Measurements from ENCODE around the gene SURF6. TPM values are rescaled to one million over a fixed set of nuclear protein-coding genes. Genes with fewer than 3 reads are reported as not detected.

SURF6 gene
- polyA plus RNA-seq, 1 experiment = 8.4 TPM

GRCh38 chr9:133356391-133357091, 20.6 kb upstream of the SURF6 start, which contains the start of the genes SURF1 and SURF2:
Gene SURF1 (minus strand): TSS chr9:133356487. CDS start chr9:133356453, 34 bp downstream.
Gene SURF2 (plus strand): TSS chr9:133356550. CDS start chr9:133356593, 43 bp downstream.
- peak within 1 kb of the TSS; percentile 86 for H3K4me3 ChIP-seq (ENCODE audit: low read depth, low read length)
- DNase-seq (ENCODE audit: low read depth) = no peak
- H3K36me3 ChIP-seq (ENCODE audit: control insufficient read depth, insufficient read depth, low read length) = peaks cover 15% of the 10 kb centered on the region
- ChIA-PET CTCF (no interaction called here), POLR2A (no interaction called here)
- H3K27me3 ChIP-seq (ENCODE audit: control insufficient read depth, insufficient read depth, low read length) = no peaks in the 10 kb centered on the region
- 0 out of 2 replicates have a peak, but pooled peaks have one; percentile 7 for TF ChIP-seq CTCF (IDR thresholded peaks at IDR 0.05; ENCODE audit: insufficient read depth, low read depth, low read length)

- peak overlapping the region; percentile 86 for H3K4me3 ChIP-seq (ENCODE audit: low read depth, low read length)
- ChIA-PET POLR2A (no interaction called here), CTCF (interaction anchor here (1.2 kb wide), 1 partner anchor 131 kb away, joined by 4 read pairs; no protein-coding TSS in a partner anchor)
- TF ChIP-seq CTCF (IDR thresholded peaks at IDR 0.05; ENCODE audit: insufficient read depth, low read depth, low read length) = peak; percentile 16; the same call in 1 of the 2 replicates
- H3K36me3 ChIP-seq (ENCODE audit: control insufficient read depth, insufficient read depth, low read length) = peaks cover 14% of the 10 kb centered on the region
- DNase-seq (ENCODE audit: low read depth) = no peak
- H3K27me3 ChIP-seq (ENCODE audit: control insufficient read depth, insufficient read depth, low read length) = no peaks in the 10 kb centered on the region
These were observed 19.9 kb upstream of the SURF6 start for GRCh38 chr9:133355881-133356357.

GRCh38 chr9:133354766-133355165, 18.8 kb upstream of the SURF6 start:
- no peak overlapping the region for H3K4me3 ChIP-seq (ENCODE audit: low read depth, low read length)
- CTCF ChIA-PET = interaction anchor here (0.7 to 1.2 kb wide), 3 partner anchors 11 to 132 kb away, joined by 3 to 4 read pairs (median 4); no protein-coding TSS in a partner anchor
- no peak for DNase-seq (ENCODE audit: low read depth)
- H3K36me3 ChIP-seq (ENCODE audit: control insufficient read depth, insufficient read depth, low read length) = peaks cover 23% of the 10 kb centered on the region
- no peaks in the 10 kb centered on the region for H3K27me3 ChIP-seq (ENCODE audit: control insufficient read depth, insufficient read depth, low read length)
- POLR2A ChIA-PET = no interaction called here
- TF ChIP-seq CTCF (IDR thresholded peaks at IDR 0.05; ENCODE audit: insufficient read depth, low read depth, low read length) = no peak

GRCh38 chr9:133353548-133353947, 17.6 kb upstream of the SURF6 start:
- DNase-seq (ENCODE audit: low read depth) = no peak
- ChIA-PET CTCF (interaction anchor here (1.0 kb wide), 1 partner anchor 12 kb away, joined by 3 read pairs; no protein-coding TSS in a partner anchor), POLR2A (no interaction called here)
- no peaks in the 10 kb centered on the region for H3K27me3 ChIP-seq (ENCODE audit: control insufficient read depth, insufficient read depth, low read length)
- H3K36me3 ChIP-seq (ENCODE audit: control insufficient read depth, insufficient read depth, low read length) = peaks cover 26% of the 10 kb centered on the region
- no peak overlapping the region for H3K4me3 ChIP-seq (ENCODE audit: low read depth, low read length)
- TF ChIP-seq CTCF (IDR thresholded peaks at IDR 0.05; ENCODE audit: insufficient read depth, low read depth, low read length) = no peak

- Histone ChIP-seq H3K4me3 (ENCODE audit: low read depth, low read length) (no peak overlapping the region), H3K36me3 (ENCODE audit: control insufficient read depth, insufficient read depth, low read length) (peaks cover 26% of the 10 kb centered on the region), H3K27me3 (ENCODE audit: control insufficient read depth, insufficient read depth, low read length) (no peaks in the 10 kb centered on the region)
- ChIA-PET POLR2A (no interaction called here), CTCF (interaction anchor here (1.0 to 1.3 kb wide), 2 partner anchors 20 to 172 kb away, joined by 3 to 7 read pairs; no protein-coding TSS in a partner anchor)
- no peak for DNase-seq (ENCODE audit: low read depth)
- no peak for TF ChIP-seq CTCF (IDR thresholded peaks at IDR 0.05; ENCODE audit: insufficient read depth, low read depth, low read length)
These were observed 16.8 kb upstream of the SURF6 start for GRCh38 chr9:133352635-133353340.
